Mesenchymal stem cell (in vitro differentiated cells and primary cell): ENCODE data around the gene OTOG.

Source experiments
- DNase-seq: peaks from one replicate; pipeline ENCODE4 v3.0.0-alpha.2; 2013
- H2AFZ ChIP-seq: one replicate; pipeline ENCODE4 v1.6.1; 2013; ENCODE audit warnings: low read depth, mild to moderate bottlenecking, control low read depth, inconsistent platforms, low read length, moderate library complexity
- H2AK5ac ChIP-seq: 2 replicates; pipeline ENCODE4 v1.6.1; 2013; ENCODE audit warnings: low read length, moderate library complexity, mild to moderate bottlenecking, inconsistent platforms; ENCODE audit not compliant: severe bottlenecking
- H2BK120ac ChIP-seq: one replicate; pipeline ENCODE4 v1.6.1; 2013; ENCODE audit warnings: low read depth, mild to moderate bottlenecking, inconsistent platforms, low read length, moderate library complexity
- H2BK12ac ChIP-seq, 2 experiments: one replicate each; pipeline ENCODE4 v1.6.1; 2013; ENCODE audit warnings: inconsistent platforms in 2 of 2, low read length in 2 of 2, mild to moderate bottlenecking in 2 of 2, moderate library complexity in 2 of 2, control low read depth in 1 of 2
- H2BK15ac ChIP-seq: one replicate; pipeline ENCODE4 v1.6.1; 2013; ENCODE audit warnings: mild to moderate bottlenecking, low read depth, inconsistent platforms; ENCODE audit not compliant: poor library complexity, severe bottlenecking
- H2BK5ac ChIP-seq: 2 replicates; pipeline ENCODE4 v1.6.1; 2013; ENCODE audit warnings: low read depth, mild to moderate bottlenecking, low read length, control low read depth, inconsistent platforms; ENCODE audit not compliant: poor library complexity, severe bottlenecking
- H3K14ac ChIP-seq, 2 experiments: one replicate each; pipeline ENCODE4 v1.6.1; 2013; ENCODE audit warnings: inconsistent platforms in 2 of 2, low read length in 2 of 2, control low read depth in 1 of 2, mild to moderate bottlenecking in 1 of 2, moderate library complexity in 1 of 2
- H3K18ac ChIP-seq, 2 experiments: one replicate each; pipeline ENCODE4 v1.6.1; 2013; ENCODE audit warnings: inconsistent platforms in 2 of 2, low read length in 2 of 2, control low read depth in 1 of 2, low read depth in 1 of 2, mild to moderate bottlenecking in 1 of 2
- H3K23ac ChIP-seq, 2 experiments: one replicate each; pipeline ENCODE4 v1.6.1; 2013; ENCODE audit warnings: inconsistent platforms in 2 of 2, low read length in 2 of 2, mild to moderate bottlenecking in 2 of 2, moderate library complexity in 2 of 2, control low read depth in 1 of 2
- H3K27ac ChIP-seq: 2 replicates; pipeline ENCODE4 v1.5.1; 2013; ENCODE audit warnings: mild to moderate bottlenecking, moderate library complexity, low read length, control low read depth, inconsistent platforms; ENCODE audit not compliant: poor library complexity, severe bottlenecking
- H3K27me3 ChIP-seq, 2 experiments: 2 replicates each; pipeline versions ENCODE4 v1.6.1 to v1.7.0; 2013; ENCODE audit warnings: low read length in 2 of 2, mild to moderate bottlenecking in 2 of 2, moderate library complexity in 2 of 2, control low read depth in 1 of 2, inconsistent platforms in 1 of 2; ENCODE audit not compliant: control insufficient read depth in 1 of 2, insufficient read depth in 1 of 2
- H3K36me3 ChIP-seq, 2 experiments: 2 replicates each; pipeline versions ENCODE4 v1.6.1 to v1.7.0; 2013; ENCODE audit warnings: low read length in 2 of 2, control low read depth in 1 of 2, inconsistent platforms in 1 of 2, low read depth in 1 of 2, mild to moderate bottlenecking in 1 of 2; ENCODE audit not compliant: insufficient read depth in 2 of 2, control insufficient read depth in 1 of 2
- H3K4ac ChIP-seq, 2 experiments: one replicate each; pipeline ENCODE4 v1.6.1; 2013; ENCODE audit warnings: inconsistent platforms in 2 of 2, low read length in 2 of 2, mild to moderate bottlenecking in 2 of 2, moderate library complexity in 2 of 2, control low read depth in 1 of 2, low read depth in 1 of 2
- H3K4me1 ChIP-seq: 2 replicates; pipeline ENCODE4 v1.6.1; 2013; ENCODE audit warnings: low read depth, low read length, control low read depth; ENCODE audit not compliant: control insufficient read depth, insufficient read depth
- H3K4me2 ChIP-seq: 2 replicates; pipeline ENCODE4 v1.6.1; 2013; ENCODE audit warnings: low read length, mild to moderate bottlenecking, inconsistent platforms; ENCODE audit not compliant: poor library complexity, severe bottlenecking
- H3K4me3 ChIP-seq, 2 experiments: 2 replicates each; pipeline versions ENCODE4 v1.5.1 to v1.7.0; 2013; ENCODE audit warnings: low read length in 2 of 2, mild to moderate bottlenecking in 2 of 2, control low read depth in 1 of 2, low read depth in 1 of 2; ENCODE audit not compliant: insufficient read depth in 1 of 2
- H3K79me1 ChIP-seq: replicated peaks from 2 replicates; pipeline ENCODE4 v1.6.1; 2013; ENCODE audit warnings: mild to moderate bottlenecking, control low read depth, low read length, inconsistent platforms; ENCODE audit not compliant: poor library complexity, severe bottlenecking
- H3K9ac ChIP-seq: 2 replicates; pipeline ENCODE4 v1.7.0; 2013; ENCODE audit warnings: mild to moderate bottlenecking, low read length, moderate library complexity
- H3K9me3 ChIP-seq: 2 replicates; pipeline ENCODE4 v1.7.0; 2013; ENCODE audit warnings: mild to moderate bottlenecking, low read length; ENCODE audit not compliant: control insufficient read depth
- H4K8ac ChIP-seq: one replicate; pipeline ENCODE4 v1.6.1; 2013; ENCODE audit warnings: inconsistent platforms, mild to moderate bottlenecking, low read length, moderate library complexity
- H4K91ac ChIP-seq: one replicate; pipeline ENCODE4 v1.6.1; 2013; ENCODE audit warnings: mild to moderate bottlenecking, low read length, inconsistent platforms
- WGBS: methylation state at CpG from one replicate; pipeline ENCODE4 v1.1.7; 2013; ENCODE audit warnings: mixed read lengths; 5-methylcytosine and 5-hydroxymethylcytosine counted together

Gene OTOG

DNA sequence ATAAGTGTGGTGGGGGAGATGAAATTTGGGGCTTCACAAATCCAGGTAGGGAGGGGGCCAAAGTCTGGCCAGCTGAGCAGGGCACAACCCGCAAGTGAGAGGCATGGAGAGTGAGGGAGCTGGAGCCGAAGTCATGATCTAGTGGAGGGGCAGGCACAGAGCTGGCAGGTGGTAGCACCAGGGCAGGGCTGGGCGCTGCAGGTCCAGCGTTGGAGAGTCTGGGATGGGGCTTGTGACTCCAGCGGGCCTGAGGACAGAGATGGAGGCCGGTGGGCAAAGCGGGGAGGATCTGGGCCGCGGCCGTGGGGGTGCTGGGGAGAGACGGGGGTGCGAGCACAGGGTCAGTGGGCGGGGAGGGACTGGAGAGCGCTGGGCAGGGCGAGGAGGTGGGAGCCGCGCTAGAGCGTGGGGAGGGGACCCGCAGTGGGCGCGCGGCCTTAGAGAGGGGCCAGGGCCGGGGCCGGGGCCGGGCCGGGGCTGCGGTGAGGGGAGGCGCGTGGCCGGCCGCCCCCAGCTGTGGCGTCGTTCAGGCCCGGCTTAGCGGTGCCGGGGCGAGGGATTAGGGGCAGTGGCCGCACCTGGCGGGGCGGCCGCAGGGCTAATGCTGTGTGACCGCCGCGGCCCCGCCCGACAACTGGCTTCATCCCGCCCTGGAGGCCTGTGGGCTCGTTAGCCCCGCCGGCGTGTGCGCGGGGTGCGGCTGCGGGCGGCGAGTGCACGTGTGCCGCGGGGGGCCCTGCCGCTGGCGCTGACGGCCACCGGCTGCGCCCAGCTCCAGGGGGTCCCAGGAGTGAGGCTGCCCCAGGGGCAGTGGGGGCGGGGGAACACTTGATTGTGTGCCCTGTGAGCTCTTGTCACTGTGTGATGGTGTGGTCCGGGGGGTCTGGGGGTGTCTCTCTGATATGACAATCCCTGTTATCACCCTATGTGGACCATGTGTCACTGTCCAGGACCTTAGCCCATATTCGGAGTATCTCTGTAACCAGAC is 148.7 kb downstream of the OTOG start:
- no peak for DNase-seq
- Histone ChIP-seq H3K27me3 (peaks cover 63 to 69% of the 10 kb centered on the region in 2 experiments), H4K91ac (no peak overlapping the region), H3K23ac (no peak overlapping the region), H3K79me1 (no peaks in the 10 kb centered on the region), H3K27ac (no peak overlapping the region), H3K9me3 (peaks cover 4% of the 10 kb centered on the region), H3K4ac (no peak overlapping the region), H3K4me1 (peaks cover 3% of the 10 kb centered on the region), H2BK12ac (no peak overlapping the region), H3K14ac (no peak overlapping the region), H2BK15ac (no peak overlapping the region), H3K4me3 (no peak overlapping the region), H3K36me3 (no peaks in the 10 kb centered on the region), H2BK5ac (no peak overlapping the region), H2BK120ac (no peak overlapping the region), H3K9ac (no peak overlapping the region), H2AFZ (no peak overlapping the region), H4K8ac (no peak overlapping the region), H2AK5ac (no peak overlapping the region), H3K4me2 (no peak overlapping the region), H3K18ac (no peak overlapping the region)
- WGBS, result 14% methylated on average over 50 of the region's 68 CpGs

DNA sequence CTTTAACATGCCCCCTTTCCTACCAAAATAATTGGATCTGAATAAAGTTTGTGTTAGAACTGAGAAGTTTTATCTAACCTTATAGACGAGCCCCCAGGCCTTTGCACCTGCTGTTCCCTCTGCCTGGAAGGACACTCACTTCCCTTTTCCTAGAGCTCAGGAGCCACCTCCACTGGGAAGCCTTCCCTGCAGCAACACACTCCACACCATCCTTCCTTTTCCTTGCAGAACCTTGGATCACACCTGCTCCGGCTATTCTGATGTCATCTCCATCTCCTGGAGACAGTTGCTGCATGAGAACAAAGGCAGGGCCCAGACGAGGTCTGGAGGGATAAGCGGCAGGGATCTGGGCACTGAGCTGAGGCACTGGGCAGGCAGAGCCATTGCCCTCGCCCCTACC is 149.7 kb downstream of the OTOG start:
- Histone ChIP-seq H2BK15ac (no peak overlapping the region), H2BK12ac (no peak overlapping the region), H3K36me3 (no peaks in the 10 kb centered on the region), H3K23ac (no peak overlapping the region), H3K9ac (no peak overlapping the region), H4K91ac (no peak overlapping the region), H3K14ac (no peak overlapping the region), H2BK120ac (no peak overlapping the region), H2AK5ac (no peak overlapping the region), H3K27me3 (peaks cover 59% of the 10 kb centered on the region in 2 experiments), H2BK5ac (no peak overlapping the region), H4K8ac (no peak overlapping the region), H3K4ac (no peak overlapping the region), H2AFZ (no peak overlapping the region), H3K4me1 (peaks cover 3% of the 10 kb centered on the region), H3K4me3 (no peak overlapping the region), H3K18ac (no peak overlapping the region), H3K27ac (no peak overlapping the region), H3K79me1 (no peaks in the 10 kb centered on the region), H3K9me3 (peaks cover 2% of the 10 kb centered on the region), H3K4me2 (no peak overlapping the region)
- no peak for DNase-seq
- WGBS, result 61% methylated on average over 4 of the region's 5 CpGs
